Fibroblast of lung (primary cell): ENCODE measurements around the gene BEST4. TPM values are rescaled to one million over a fixed set of nuclear protein-coding genes. Genes with fewer than 3 reads are reported as not detected.
"Not testable (repeated sequence)": the region's sequence is repeated elsewhere in the genome, so short reads cannot be mapped to it uniquely, and the experiment has no call there.

Experiments used
- DNase-seq, 2 donors: peaks; one replicate each; pipeline versions ENCODE4 v3.0.0 to v3.0.0-alpha.2; 2010; ENCODE audit warnings: low read depth in 2 of 2
- H2AFZ ChIP-seq: 2 replicates; pipeline ENCODE4 v1.5.1; 2012; ENCODE audit warnings: low read length, control low read depth, inconsistent platforms
- H3K27ac ChIP-seq: 2 replicates; pipeline ENCODE4 v1.5.1; 2011; ENCODE audit warnings: low read length, control low read depth; ENCODE audit not compliant: insufficient read depth
- H3K27me3 ChIP-seq: 2 replicates; pipeline ENCODE4 v1.5.1; 2011; ENCODE audit warnings: mild to moderate bottlenecking, low read length; ENCODE audit not compliant: control insufficient read depth, insufficient read depth
- H3K36me3 ChIP-seq: 2 replicates; pipeline ENCODE4 v1.5.1; 2011; ENCODE audit warnings: low read length; ENCODE audit not compliant: control insufficient read depth, insufficient read depth
- H3K4me1 ChIP-seq: 2 replicates; pipeline ENCODE4 v1.5.1; 2011; ENCODE audit warnings: low read length; ENCODE audit not compliant: control insufficient read depth, insufficient read depth; ENCODE audit errors: extremely low read depth
- H3K4me2 ChIP-seq: 2 replicates; pipeline ENCODE4 v1.5.1; 2011; ENCODE audit warnings: low read length, control low read depth; ENCODE audit not compliant: insufficient read depth; ENCODE audit errors: extremely low read depth
- H3K4me3 ChIP-seq, 4 experiments: fragments of 200-600 bp in 1 of 4; sonication (generic) in 1 of 4; replicated peaks in 1 of 4; 2 replicates each; pipeline ENCODE4 v1.5.1; 2011 to 2016; ENCODE audit warnings: low read length in 4 of 4, low read depth in 3 of 4, mild to moderate bottlenecking in 3 of 4, control low read depth in 2 of 4, inconsistent platforms in 1 of 4, mixed read lengths in 1 of 4; ENCODE audit not compliant: insufficient read depth in 1 of 4; ENCODE audit errors: control extremely low read depth in 1 of 4
- H3K79me2 ChIP-seq: 2 replicates; pipeline ENCODE4 v1.5.1; 2012; ENCODE audit warnings: mild to moderate bottlenecking, low read length, inconsistent platforms; ENCODE audit not compliant: control insufficient read depth, insufficient read depth
- H3K9ac ChIP-seq: 2 replicates; pipeline ENCODE4 v1.5.1; 2011; ENCODE audit warnings: mild to moderate bottlenecking, low read length, control low read depth; ENCODE audit not compliant: insufficient read depth
- H3K9me3 ChIP-seq: 2 replicates; pipeline ENCODE4 v1.5.1; 2012; ENCODE audit warnings: low read depth, low read length; ENCODE audit not compliant: control insufficient read depth, insufficient read depth
- H4K20me1 ChIP-seq: 2 replicates; pipeline ENCODE4 v1.5.1; 2011; ENCODE audit warnings: low read length; ENCODE audit not compliant: control insufficient read depth, insufficient read depth; ENCODE audit errors: extremely low read depth
- CTCF ChIP-seq, 2 donors: IDR thresholded peaks in 1 of 2; conservative IDR thresholded peaks in 1 of 2; 1 replicate in 1 of 2; 2 replicates in 1 of 2; pipeline ENCODE4 v1.5.1; 2011 to 2012; ENCODE audit warnings: low read length in 2 of 2, control low read depth in 1 of 2, inconsistent platforms in 1 of 2, low read depth in 1 of 2, mild to moderate bottlenecking in 1 of 2
- EZH2 ChIP-seq: IDR thresholded peaks from 2 replicates; pipeline ENCODE4 v1.5.1; 2012; ENCODE audit warnings: low read length, control low read depth, mild to moderate bottlenecking; ENCODE audit errors: missing control alignments
- polyA plus RNA-seq, 2 donors: library from polyadenylated mRNA; depleted of rRNA in 1 of 2; stranded (reverse) in 1 of 2; unstranded in 1 of 2; fragments of >200 nt; gene quantifications; 2 replicates each; pipeline ENCODE4 v1.2.1, GENCODE V29; 2011 to 2012; ENCODE audit warnings: missing spikeins in 1 of 2
- total RNA-seq: library from RNA; depleted of rRNA; stranded (reverse); fragments of >200 nt; gene quantifications from 2 replicates; pipeline ENCODE4 v1.2.1, GENCODE V29; 2014

Gene BEST4
- total and polyA plus RNA-seq, 2 donors (not counting 1 experiment from before 2014, with no cell fraction given), result 0.10 to 0.17 TPM

GRCh38 chr1:44817771-44818495 lies 30.0 kb upstream of the BEST4 start:
- no peak overlapping the region for H3K27ac ChIP-seq
- no peak overlapping the region for H3K4me2 ChIP-seq

GRCh38 chr1:44817307-44817706 lies 29.3 kb upstream of the BEST4 start:
- TF ChIP-seq CTCF (conservative IDR thresholded peaks at IDR 0.05 in 1 of 2, IDR thresholded peaks at IDR 0.05 in 1 of 2; ENCODE audit: low read depth in 1 of 2, low read length in 2 of 2) (no peak), EZH2 (no peak)
- Histone ChIP-seq H2AFZ (no peak overlapping the region), H3K27me3 (no peaks in the 10 kb centered on the region), H3K27ac (no peak overlapping the region), H4K20me1 (no peaks in the 10 kb centered on the region), H3K79me2 (no peaks in the 10 kb centered on the region), H3K4me3 (no peak overlapping the region), H3K36me3 (peaks cover 10% of the 10 kb centered on the region), H3K4me1 (peaks cover 7% of the 10 kb centered on the region), H3K4me2 (no peak overlapping the region), H3K9ac (no peak overlapping the region), H3K9me3 (no peaks in the 10 kb centered on the region)
- no peak for DNase-seq

More at GRCh38 chr1:44817771-44818495, 30.0 kb upstream of the BEST4 start:
- Histone ChIP-seq H3K27me3 (no peaks in the 10 kb centered on the region), H2AFZ (no peak overlapping the region), H3K4me3 (no peak overlapping the region), H3K9me3 (no peaks in the 10 kb centered on the region), H3K9ac (no peak overlapping the region), H3K4me1 (peaks cover 7% of the 10 kb centered on the region), H3K79me2 (no peaks in the 10 kb centered on the region), H4K20me1 (no peaks in the 10 kb centered on the region), H3K36me3 (peaks cover 8% of the 10 kb centered on the region)
- no peak for DNase-seq
- TF ChIP-seq CTCF (conservative IDR thresholded peaks at IDR 0.05 in 1 of 2, IDR thresholded peaks at IDR 0.05 in 1 of 2; ENCODE audit: low read depth in 1 of 2, low read length in 2 of 2) (no peak), EZH2 (no peak)

GRCh38 chr1:44815926-44816325 lies 28.0 kb upstream of the BEST4 start:
- peaks cover 19% of the 10 kb centered on the region for H3K4me1 ChIP-seq
- H3K9me3 ChIP-seq, H3K4me2 ChIP-seq, H3K4me3 ChIP-seq, H2AFZ ChIP-seq, H3K27ac ChIP-seq, H3K36me3 ChIP-seq, H4K20me1 ChIP-seq, DNase-seq, H3K79me2 ChIP-seq, H3K27me3 ChIP-seq, H3K9ac ChIP-seq: not testable (repeated sequence)
